Activated effector memory CD4-positive, alpha-beta T cell treated with anti-CD3 and anti-CD28 coated beads, Interleukin-2, amount 50 U/mL, for 16 hours (primary cell): ENCODE results near the gene AKAP17A.
"Not testable (repeated sequence)": the region's sequence is repeated elsewhere in the genome, so short reads cannot be mapped to it uniquely, and the experiment has no call there.

ENCODE experiments used
- DNase-seq: peaks from one replicate; pipeline ENCODE4 v3.0.0-alpha.2; 2020

Gene AKAP17A

GRCh38 chrX:1606496-1606895 is 15.1 kb downstream of the AKAP17A start:
- DNase-seq = no peak

DNA sequence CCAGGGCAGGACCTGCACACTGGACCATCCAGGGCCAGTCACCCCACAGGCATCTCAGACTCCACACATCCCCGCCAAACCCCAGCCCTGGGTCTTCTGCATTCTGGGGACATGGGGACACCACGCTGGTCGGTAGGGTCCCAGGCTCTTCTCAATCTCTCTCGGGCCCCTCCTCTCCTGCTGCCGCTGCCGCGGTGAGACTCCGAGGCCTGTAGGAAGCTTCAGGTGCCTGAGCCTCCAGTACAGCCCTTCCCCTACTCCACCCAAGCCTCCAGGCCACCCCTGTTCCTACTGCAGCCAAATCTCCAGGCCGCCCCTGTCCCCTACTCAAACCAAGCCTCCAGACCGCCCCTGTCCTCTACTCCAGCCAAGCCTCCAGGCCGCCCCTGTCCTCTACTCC is 17.9 kb downstream of the AKAP17A start:
- no peak for DNase-seq

DNA sequence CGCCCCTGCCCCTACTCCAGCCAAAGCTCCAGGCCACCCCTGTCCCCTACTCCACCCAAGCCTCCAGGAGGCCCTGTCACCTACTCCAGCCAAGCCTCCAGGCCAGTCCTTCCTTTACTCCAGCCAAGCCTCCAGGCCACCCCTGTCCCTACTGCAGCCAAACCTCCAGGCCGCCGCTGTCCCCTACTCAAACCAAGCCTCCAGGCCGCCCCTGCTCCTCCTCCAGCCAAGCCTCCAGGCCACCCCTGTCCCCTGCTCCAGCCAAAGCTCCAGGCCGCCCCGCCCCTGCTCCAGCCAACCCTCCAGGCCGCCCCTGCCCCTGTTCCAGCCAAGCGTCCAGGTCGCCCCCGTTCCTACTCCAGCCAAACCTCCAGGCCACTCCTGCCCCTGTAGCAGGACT is 18.4 kb downstream of the AKAP17A start:
- no peak for DNase-seq

GRCh38 chrX:1610166-1610565 is 18.8 kb downstream of the AKAP17A start:
- no peak for DNase-seq

DNA sequence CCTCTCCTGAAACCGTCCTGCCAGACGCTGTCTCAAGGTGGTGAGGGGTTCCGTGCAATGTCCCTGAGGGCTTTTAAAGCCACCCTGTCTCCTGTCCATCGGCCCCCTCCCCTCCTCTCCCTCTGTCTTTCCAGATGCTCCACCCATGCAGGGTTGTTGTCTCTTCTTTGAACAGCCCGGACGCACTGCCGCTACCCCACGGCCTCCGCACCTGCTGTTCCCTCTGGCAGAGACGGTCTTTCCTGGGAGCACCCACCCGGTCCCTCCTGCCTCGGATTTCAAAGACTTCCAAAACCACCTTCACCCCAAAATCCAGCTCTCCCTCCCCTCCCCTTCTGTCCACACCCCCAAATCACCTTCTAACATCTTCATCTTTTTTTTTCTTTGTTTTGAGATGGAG is 19.3 kb downstream of the AKAP17A start:
- no peak for DNase-seq

DNA sequence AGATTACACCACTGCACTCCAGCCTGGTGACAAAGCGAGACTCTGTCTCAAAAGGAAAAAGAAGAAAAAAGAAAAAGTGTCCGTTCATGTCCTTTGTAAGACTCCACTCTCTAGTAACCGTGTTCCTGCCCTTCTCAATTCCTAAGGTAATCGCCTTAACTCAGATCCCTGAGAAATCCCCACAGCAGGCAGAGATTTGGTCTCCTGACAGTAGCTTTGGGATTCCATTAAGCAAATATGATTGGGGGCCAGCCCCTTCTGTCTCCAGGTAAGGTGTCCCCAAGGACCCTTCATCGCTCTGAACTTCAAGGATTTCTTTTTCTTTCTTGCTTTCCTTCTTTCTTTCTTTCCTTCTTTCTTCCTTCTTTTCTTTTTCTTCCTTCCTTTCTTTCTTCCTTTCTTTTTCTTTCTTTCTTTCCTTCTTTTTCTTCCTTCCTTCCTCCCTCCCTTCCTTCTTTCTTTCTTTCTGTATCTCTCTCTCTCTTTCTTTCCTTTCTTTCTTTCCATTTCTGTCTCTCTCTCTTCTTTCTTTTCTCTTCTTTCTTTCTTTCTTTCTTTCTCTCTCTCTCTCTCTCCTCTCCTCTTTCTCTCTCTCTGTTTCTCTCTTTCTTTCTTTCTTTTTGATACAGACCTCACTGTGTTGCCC is 21.4 kb downstream of the AKAP17A start:
- no peak for DNase-seq

GRCh38 chrX:1614927-1615326 is 23.5 kb downstream of the AKAP17A start, which contains the start of gene ASMT:
Gene ASMT, plus strand, starts transcription at chrX:1615059. Its CDS starts 141 bp downstream, at chrX:1615200.
- DNase-seq = no peak

DNA sequence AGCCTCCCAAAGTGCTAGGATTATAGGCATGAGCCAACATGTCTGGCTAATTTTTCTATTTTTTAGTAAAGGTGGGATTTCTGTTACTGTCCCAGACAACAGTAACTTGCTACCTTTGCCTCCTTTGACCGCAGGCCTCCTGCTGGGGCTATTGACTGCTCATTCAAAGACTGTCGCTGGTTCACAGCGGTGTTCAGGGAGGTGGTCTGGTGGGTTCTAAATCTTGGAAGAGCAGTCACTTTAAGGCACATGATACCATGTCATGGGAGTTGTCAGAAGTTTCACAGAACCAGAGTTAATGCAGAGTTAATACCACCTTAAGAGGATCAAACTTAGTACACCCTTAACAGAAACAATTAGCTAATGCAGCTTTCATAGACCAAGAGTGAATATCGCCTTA is 27.3 kb downstream of the AKAP17A start:
- no peak for DNase-seq

- DNase-seq = no peak
Observed at GRCh38 chrX:1623691-1624090, 32.3 kb downstream of the AKAP17A start.

DNA sequence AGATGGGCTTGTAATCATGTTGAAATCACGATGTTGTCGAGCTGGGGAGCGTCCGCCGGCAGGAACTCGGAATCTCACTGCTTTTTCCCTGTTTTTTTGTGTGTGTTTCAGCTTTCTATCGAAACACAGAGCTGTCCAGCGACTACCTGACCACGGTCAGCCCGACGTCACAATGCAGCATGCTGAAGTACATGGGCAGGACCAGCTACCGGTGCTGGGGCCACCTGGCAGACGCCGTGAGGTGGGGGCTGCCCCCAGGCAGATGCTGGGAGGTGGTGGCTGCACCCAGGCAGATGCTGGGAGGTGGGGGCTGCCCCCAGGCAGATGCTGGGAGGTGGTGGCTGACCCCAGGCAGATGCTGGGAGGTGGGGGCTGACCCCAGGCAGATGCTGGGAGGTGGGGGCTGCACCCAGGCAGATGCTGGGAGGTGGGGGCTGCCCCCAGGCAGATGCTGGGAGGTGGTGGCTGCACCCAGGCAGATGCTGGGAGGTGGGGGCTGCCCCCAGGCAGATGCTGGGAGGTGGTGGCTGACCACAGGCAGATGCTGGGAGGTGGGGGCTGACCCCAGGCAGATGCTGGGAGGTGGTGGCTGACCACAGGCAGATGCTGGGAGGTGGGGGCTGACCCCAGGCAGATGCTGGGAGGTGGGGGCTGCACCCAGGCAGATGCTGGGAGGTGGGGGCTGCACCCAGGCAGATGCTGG is 32.9 kb downstream of the AKAP17A start:
- not testable (repeated sequence) for DNase-seq

DNA sequence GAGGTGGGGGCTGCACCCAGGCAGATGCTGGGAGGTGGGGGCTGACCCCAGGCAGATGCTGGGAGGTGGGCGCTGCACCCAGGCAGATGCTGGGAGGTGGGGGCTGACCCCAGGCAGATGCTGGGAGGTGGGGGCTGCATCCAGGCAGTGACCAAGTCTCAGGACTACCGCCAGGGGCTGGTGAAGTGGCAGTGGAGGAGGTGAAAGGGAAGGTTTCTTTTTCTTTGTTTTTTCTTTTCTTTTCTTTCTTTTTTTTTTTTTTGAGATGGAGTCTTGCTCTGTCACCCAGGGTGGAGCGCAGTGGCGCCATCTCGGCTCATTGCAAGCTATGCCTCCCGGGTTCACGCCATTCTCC is 33.4 kb downstream of the AKAP17A start:
- DNase-seq = not testable (repeated sequence)

- DNase-seq = no peak
Observed at GRCh38 chrX:1629244-1629643, 37.8 kb downstream of the AKAP17A start.

DNA sequence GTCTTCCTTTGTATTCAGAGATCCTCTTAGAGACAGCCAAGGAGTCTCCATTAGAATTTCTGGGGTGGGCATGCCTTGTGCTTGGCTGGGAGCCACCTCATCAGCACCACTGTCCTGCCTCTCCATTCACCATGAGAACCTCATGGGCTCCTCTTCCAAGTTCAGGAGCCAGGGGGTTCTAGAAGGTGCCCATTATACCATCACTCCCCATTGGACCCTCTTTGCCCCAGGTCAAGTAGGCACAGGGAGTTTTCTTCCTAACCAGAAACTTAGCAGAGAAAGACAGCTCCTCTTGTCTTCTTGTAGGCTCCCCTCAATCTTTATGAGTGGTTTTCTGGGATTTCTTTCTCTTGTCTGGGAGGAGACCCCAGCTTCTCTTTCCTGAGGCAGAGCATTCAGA is 54.6 kb downstream of the AKAP17A start:
- DNase-seq = no peak

DNA sequence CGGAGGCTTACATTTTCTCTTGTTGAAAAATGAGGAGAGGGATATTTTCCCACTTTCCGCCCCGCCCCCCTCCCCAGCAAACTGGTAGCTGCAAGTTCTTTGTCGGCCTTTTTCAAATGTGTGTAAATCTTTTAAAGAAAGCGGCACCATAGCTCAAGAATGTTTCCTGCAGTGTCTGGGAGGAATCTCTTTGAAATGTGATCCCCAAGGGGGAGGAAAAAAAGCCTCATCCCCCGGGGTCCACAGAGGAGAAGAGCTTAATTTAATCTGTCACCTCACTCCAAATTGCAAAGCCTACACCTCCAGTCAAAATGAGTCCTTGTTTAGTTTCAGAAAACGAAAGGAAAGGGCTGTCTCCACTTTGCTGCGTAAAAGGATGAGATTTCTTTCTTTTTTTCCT is 58.2 kb downstream of the AKAP17A start:
- no peak for DNase-seq
